GM23338 (cell line): Measurements from ENCODE around the gene MTRR. TPM values are rescaled to one million over a fixed set of nuclear protein-coding genes. Genes with fewer than 3 reads are reported as not detected.

Source experiments
- ATAC-seq: fragments of 200-7000 bp; cut with Tn5 transposase; 3 replicates; pipeline ENCODE4 v1.9.1; 2020
- DNase-seq: peaks from one replicate; pipeline ENCODE4 v3.0.0-alpha.2; 2015; ENCODE audit warnings: low spot score
- H2AFZ ChIP-seq: fragments of 200-600 bp; sonication (generic); 2 replicates; pipeline ENCODE4 v1.8.0; 2016; ENCODE audit warnings: antibody characterized with exemption, mild to moderate bottlenecking, moderate library complexity
- H3F3A ChIP-seq: fragments of 200-600 bp; sonication (generic); replicated peaks from 2 replicates; pipeline ENCODE4 v1.8.0; 2017; ENCODE audit warnings: antibody characterized with exemption, mixed run types, low read depth
- H3K27ac ChIP-seq: fragments of 200-600 bp; sonication (generic); 2 replicates; pipeline ENCODE4 v1.6.1; 2016; ENCODE audit warnings: low read depth
- H3K27me3 ChIP-seq: fragments of 200-600 bp; sonication (generic); 2 replicates; pipeline ENCODE4 v1.8.0; 2016; ENCODE audit warnings: mild to moderate bottlenecking, mixed run types, moderate library complexity; ENCODE audit not compliant: insufficient read depth
- H3K36me3 ChIP-seq: fragments of 200-600 bp; sonication (generic); 2 replicates; pipeline ENCODE4 v1.8.0; 2016; ENCODE audit warnings: mild to moderate bottlenecking; ENCODE audit not compliant: insufficient read depth
- H3K4me1 ChIP-seq: fragments of 200-600 bp; sonication (generic); 2 replicates; pipeline ENCODE4 v1.8.0; 2016; ENCODE audit warnings: mild to moderate bottlenecking, moderate library complexity; ENCODE audit not compliant: insufficient read depth
- H3K4me2 ChIP-seq: fragments of 200-600 bp; sonication (generic); 2 replicates; pipeline ENCODE4 v1.7.1; 2017; ENCODE audit warnings: mixed run types
- H3K4me3 ChIP-seq: fragments of 200-600 bp; sonication (generic); 2 replicates; pipeline ENCODE4 v1.6.1; 2016; ENCODE audit warnings: mixed run types
- H3K79me2 ChIP-seq: fragments of 200-600 bp; sonication (generic); replicated peaks from 2 replicates; pipeline ENCODE4 v1.8.0; 2017; ENCODE audit warnings: mild to moderate bottlenecking; ENCODE audit not compliant: insufficient read depth
- H3K9me2 ChIP-seq: fragments of 200-600 bp; sonication (generic); 2 replicates; pipeline ENCODE4 v1.8.0; 2017; ENCODE audit not compliant: insufficient read depth
- H4K20me1 ChIP-seq: fragments of 200-600 bp; sonication (generic); replicated peaks from 2 replicates; pipeline ENCODE4 v1.8.0; 2017; ENCODE audit warnings: mild to moderate bottlenecking; ENCODE audit not compliant: insufficient read depth
- H3K27ac Mint-ChIP-seq: 2 replicates; pipeline ENCODE4 v1.8.0; 2020; ENCODE audit warnings: inconsistent platforms, mild to moderate bottlenecking, moderate library complexity, mixed read lengths
- H3K27me3 Mint-ChIP-seq: 3 replicates; pipeline ENCODE4 v1.8.0; 2022; ENCODE audit warnings: low read depth, mild to moderate bottlenecking, moderate library complexity, mixed read lengths, inconsistent platforms; ENCODE audit not compliant: insufficient read depth, poor library complexity
- H3K36me3 Mint-ChIP-seq: 3 replicates; pipeline ENCODE4 v1.8.0; 2021; ENCODE audit warnings: low read depth, mild to moderate bottlenecking, inconsistent platforms, moderate library complexity, mixed read lengths
- H3K4me1 Mint-ChIP-seq: 3 replicates; pipeline ENCODE4 v1.8.0; 2020; ENCODE audit warnings: mild to moderate bottlenecking, inconsistent platforms, mixed read lengths
- H3K4me3 Mint-ChIP-seq: 3 replicates; pipeline ENCODE4 v1.8.0; 2021; ENCODE audit warnings: moderate library complexity, mild to moderate bottlenecking, inconsistent platforms, mixed read lengths
- H3K9me3 Mint-ChIP-seq: 3 replicates; pipeline ENCODE4 v1.8.0; 2020; ENCODE audit warnings: moderate library complexity, mild to moderate bottlenecking, inconsistent platforms, mixed read lengths
- CREB1 ChIP-seq: fragments of 250-450 bp; sonication (Bioruptor Pico); IDR thresholded peaks from 2 replicates; pipeline ENCODE4 v1.5.0; 2020; ENCODE audit warnings: low read depth, mild to moderate bottlenecking, moderate library complexity
- CTCF ChIP-seq, 2 experiments: fragments of 200-600 bp in 1 of 2; sonication (generic) in 1 of 2; conservative IDR thresholded peaks; 2 replicates each; pipeline versions ENCODE4 v1.5.1 to v1.6.1; 2016 to 2017; ENCODE audit warnings: antibody characterized with exemption in 2 of 2, low read depth in 2 of 2, mild to moderate bottlenecking in 2 of 2, moderate library complexity in 1 of 2
- EZH2 ChIP-seq: fragments of 200-600 bp; sonication (generic); IDR thresholded peaks from one replicate; pipeline ENCODE4 v1.8.0; 2017; ENCODE audit warnings: antibody characterized with exemption, mild to moderate bottlenecking, low read depth; ENCODE audit not compliant: unreplicated experiment
- ZNF114 ChIP-seq: fragments of 250-450 bp; sonication (Bioruptor Pico); IDR thresholded peaks from 2 replicates; pipeline ENCODE4 v1.5.0; 2020; ENCODE audit warnings: mild to moderate bottlenecking, moderate library complexity
- ZNF462 ChIP-seq: fragments of 250-450 bp; sonication (Bioruptor Pico); IDR thresholded peaks from 2 replicates; pipeline ENCODE4 v1.5.0; 2020; ENCODE audit warnings: mild to moderate bottlenecking, moderate library complexity
- polyA plus RNA-seq: library from polyadenylated mRNA; unstranded; fragments of >200 nt; fragmentation: Nextera tagmentation; extraction: Ambion mirVana; gene quantifications from 2 replicates; pipeline ENCODE4 v1.2.1, GENCODE V29; 2016
- total RNA-seq: library from RNA; depleted of rRNA; stranded (reverse); fragments of >200 nt; shearing (Covaris generic); gene quantifications from 2 replicates; pipeline ENCODE4 v1.2.3, GENCODE V29; 2014

The MTRR gene
- total and polyA plus RNA-seq, 2 experiments from 2014 or later: 16.5 to 55.9 TPM

- no peak for TF ChIP-seq ZNF462 (CRISPR knock-in tag)
- TF ChIP-seq EZH2: no peak
- TF ChIP-seq CREB1 (CRISPR knock-in tag): no peak
Observed at GRCh38 chr5:7844901-7845300, 24.0 kb upstream of the MTRR start (continued).

GRCh38 chr5:7845557-7845956, 23.4 kb upstream of the MTRR start:
- Histone ChIP-seq H2AFZ (no peak overlapping the region), H3K27me3 (peaks cover 18% of the 10 kb centered on the region), H3K9me2 (no peaks in the 10 kb centered on the region), H3K36me3 (no peaks in the 10 kb centered on the region), H3K4me3 (no peak overlapping the region), H4K20me1 (no peaks in the 10 kb centered on the region), H3K4me1 (peaks cover 9% of the 10 kb centered on the region; the same call in 1 of the 2 replicates), H3F3A (no peaks in the 10 kb centered on the region), H3K4me2 (no peak overlapping the region), H3K79me2 (no peaks in the 10 kb centered on the region), H3K27ac (no peak overlapping the region)
- DNase-seq (no peak), ATAC-seq (no peak)
- no peak overlapping the region for H3K4me3 Mint-ChIP-seq
- no peak overlapping the region for H3K27ac Mint-ChIP-seq
- TF ChIP-seq CTCF (conservative IDR thresholded peaks at IDR 0.05; ENCODE audit: low read depth in 2 of 2): no peak
- TF ChIP-seq ZNF114 (CRISPR knock-in tag): no peak
- peaks cover 3% of the 10 kb centered on the region; the same call in 1 of the 3 replicates for H3K4me1 Mint-ChIP-seq
- H3K27me3 Mint-ChIP-seq: peaks cover 10% of the 10 kb centered on the region
- H3K36me3 Mint-ChIP-seq: no peaks in the 10 kb centered on the region
- no peaks in the 10 kb centered on the region for H3K9me3 Mint-ChIP-seq
